Thoracic aorta (tissue), 2 donors: ENCODE results near the gene UBR1. TPM values are rescaled to one million over a fixed set of nuclear protein-coding genes. Genes with fewer than 3 reads are reported as not detected.

Experiments used
- ATAC-seq: fragments of 150-250 bp; one replicate; pipeline ENCODE4 v1.8.0; 2017; ENCODE audit warnings: low read depth; ENCODE audit not compliant: insufficient number of reproducible peaks, low FRiP score
- DNase-seq: peaks from one replicate; pipeline ENCODE4 v3.0.0-alpha.2; 2020; ENCODE audit warnings: low spot score
- H3K27ac ChIP-seq, 2 donors: fragments of 200-600 bp; sonication (generic); 1 replicate in 1 of 2; 2 replicates in 1 of 2; pipeline ENCODE4 v1.5.1; 2016; ENCODE audit warnings: mild to moderate bottlenecking in 2 of 2, moderate library complexity in 2 of 2
- H3K27me3 ChIP-seq: fragments of 200-600 bp; sonication (generic); replicated peaks from 2 replicates; pipeline ENCODE4 v1.6.0; 2016; ENCODE audit warnings: mild to moderate bottlenecking; ENCODE audit not compliant: insufficient read depth
- H3K36me3 ChIP-seq: fragments of 200-600 bp; sonication (generic); one replicate; pipeline ENCODE4 v1.5.1; 2016
- H3K4me1 ChIP-seq, 2 donors: fragments of 200-600 bp; sonication (generic); 1 replicate in 1 of 2; 2 replicates in 1 of 2; pipeline versions ENCODE4 v1.5.1 to v1.6.0; 2016; ENCODE audit warnings: low read depth in 2 of 2, mild to moderate bottlenecking in 1 of 2; ENCODE audit not compliant: control insufficient read depth in 1 of 2
- H3K4me3 ChIP-seq: fragments of 200-600 bp; sonication (generic); 2 replicates; pipeline ENCODE4 v1.5.1; 2016; ENCODE audit warnings: mild to moderate bottlenecking
- H3K9me3 ChIP-seq: fragments of 200-600 bp; sonication (generic); 2 replicates; pipeline ENCODE4 v1.5.1; 2016
- CTCF ChIP-seq: fragments of 200-600 bp; sonication (generic); IDR thresholded peaks from one replicate; pipeline ENCODE4 v1.5.1; 2019; ENCODE audit warnings: antibody characterized with exemption
- total RNA-seq, 2 donors: library from RNA; depleted of rRNA; stranded (reverse); fragments of >200 nt; gene quantifications; one replicate each; pipeline versions ENCODE4 v1.1.0 to v1.2.3, GENCODE V29; 2016

Gene UBR1
- total RNA-seq, 2 donors from 2014 or later = 30.6 to 70.4 TPM

GRCh38 chr15:43095243-43095642, 10.6 kb downstream of the UBR1 start:
- ATAC-seq = no peak
- H3K27ac ChIP-seq = no peak overlapping the region
- TF ChIP-seq CTCF = no peak
- no peaks in the 10 kb centered on the region for H3K27me3 ChIP-seq
- H3K4me1 ChIP-seq = peaks cover 0 to 12% of the 10 kb centered on the region in 2 donors
- no peak overlapping the region for H3K4me3 ChIP-seq
- H3K36me3 ChIP-seq = peaks cover 11% of the 10 kb centered on the region
- no peak for DNase-seq
- no peaks in the 10 kb centered on the region for H3K9me3 ChIP-seq

GRCh38 chr15:43094416-43095030, 11.3 kb downstream of the UBR1 start:
- DNase-seq = no peak
- Histone ChIP-seq H3K4me3 (no peak overlapping the region), H3K36me3 (peaks cover 4% of the 10 kb centered on the region), H3K4me1 (peaks cover 0 to 12% of the 10 kb centered on the region in 2 donors), H3K27me3 (no peaks in the 10 kb centered on the region), H3K27ac (no peak overlapping the region), H3K9me3 (no peaks in the 10 kb centered on the region)
- no peak for ATAC-seq
- no peak for TF ChIP-seq CTCF

GRCh38 chr15:43093026-43093425, 12.8 kb downstream of the UBR1 start:
- Histone ChIP-seq H3K4me3 (no peak overlapping the region), H3K9me3 (no peaks in the 10 kb centered on the region), H3K27ac (peak overlapping the region in 1 of 2 donors; percentile 1), H3K36me3 (peaks cover 4% of the 10 kb centered on the region), H3K4me1 (peaks cover 0 to 12% of the 10 kb centered on the region in 2 donors), H3K27me3 (no peaks in the 10 kb centered on the region)
- no peak for TF ChIP-seq CTCF
- DNase-seq = no peak
- no peak for ATAC-seq

- DNase-seq (no peak), ATAC-seq (no peak)
- peaks cover under 1 to 16% of the 10 kb centered on the region in 2 donors for H3K4me1 ChIP-seq
- H3K27ac ChIP-seq = no peak overlapping the region
- no peaks in the 10 kb centered on the region for H3K9me3 ChIP-seq
- TF ChIP-seq CTCF = no peak
- no peaks in the 10 kb centered on the region for H3K36me3 ChIP-seq
- H3K4me3 ChIP-seq = no peak overlapping the region
- no peaks in the 10 kb centered on the region for H3K27me3 ChIP-seq
Measured at GRCh38 chr15:43091859-43092258, 14.0 kb downstream of the UBR1 start.

DNA sequence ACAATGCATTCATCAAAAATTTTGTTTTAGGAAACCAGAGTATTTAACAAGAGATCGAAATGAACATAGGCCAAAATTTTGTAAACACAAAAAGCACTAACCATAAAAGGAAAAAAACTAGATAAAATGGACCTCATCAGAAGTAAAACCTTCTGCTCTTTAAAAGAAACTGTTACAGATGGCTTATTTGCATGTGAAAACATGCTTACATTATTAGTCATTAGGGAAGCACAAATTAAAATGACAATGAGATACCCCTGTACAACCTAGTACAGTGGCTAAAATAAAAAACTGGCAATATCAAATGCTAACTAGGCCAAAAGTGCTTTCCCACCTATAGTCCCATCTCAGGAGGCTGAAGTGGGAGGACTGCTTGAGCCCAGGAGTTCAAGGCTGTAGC, 19.3 kb downstream of the UBR1 start:
- H3K27me3 ChIP-seq = no peaks in the 10 kb centered on the region
- no peak overlapping the region for H3K4me3 ChIP-seq
- H3K9me3 ChIP-seq = no peaks in the 10 kb centered on the region
- peaks cover 16 to 19% of the 10 kb centered on the region in 2 donors for H3K4me1 ChIP-seq
- peak overlapping the region in 1 of 2 donors; percentile 30 for H3K27ac ChIP-seq
- DNase-seq = no peak
- TF ChIP-seq CTCF = no peak
- peaks cover 11% of the 10 kb centered on the region for H3K36me3 ChIP-seq
- ATAC-seq = no peak
